ENCODE results near the gene NFE2L2. TPM values are rescaled to one million over a fixed set of nuclear protein-coding genes. Genes with fewer than 3 reads are reported as not detected.

The NFE2L2 gene
- total and polyA plus RNA-seq, 2 donors (not counting 3 experiments of a cell fraction or from before 2014, with no cell fraction given), result 57.1 to 66.2 TPM

DNA sequence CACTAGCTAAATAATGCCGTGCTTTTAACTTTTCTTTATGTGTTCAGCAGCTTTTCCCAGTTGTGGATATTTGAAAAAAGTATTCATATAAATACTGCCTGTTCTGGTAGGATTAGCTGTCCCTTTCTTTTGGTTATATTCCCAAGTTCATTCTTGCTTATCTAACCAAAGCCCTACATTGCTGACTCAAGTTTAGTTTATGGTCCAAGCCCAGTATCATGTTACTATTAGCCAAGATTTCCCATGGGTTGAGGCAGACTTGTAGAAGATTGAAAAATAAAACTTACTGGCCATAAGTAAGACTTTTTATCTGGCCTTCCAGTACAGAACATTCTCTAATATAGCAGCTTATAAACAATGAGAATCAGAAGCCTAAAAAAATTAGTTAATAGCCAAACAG, 49.7 kb upstream of the NFE2L2 start:
- DNase-seq (ENCODE audit: low read depth, low spot score), result no peak
- Histone ChIP-seq H3K9me1 (replicated peaks; ENCODE audit: control insufficient read depth, extremely low read depth, insufficient read depth, low read length) (no peaks in the 10 kb centered on the region), H3K4me3 (replicated peaks in 1 of 3; ENCODE audit: insufficient read depth in 1 of 3, low read depth in 1 of 3, low read length in 3 of 3) (no peak overlapping the region), H3K4me1 (ENCODE audit: control insufficient read depth, extremely low read depth, insufficient read depth, low read length) (no peaks in the 10 kb centered on the region), H3K27me3 (ENCODE audit: control insufficient read depth in 2 of 2, insufficient read depth in 2 of 2, low read length in 2 of 2) (no peaks in the 10 kb centered on the region), H3K9ac (replicated peaks; ENCODE audit: extremely low read depth, insufficient read depth, low read length) (no peak overlapping the region), H2AFZ (ENCODE audit: low read depth, low read length) (no peak overlapping the region), H3K9me3 (replicated peaks; ENCODE audit: control insufficient read depth, insufficient read depth, low read length) (no peaks in the 10 kb centered on the region), H3K27ac (ENCODE audit: insufficient read depth, low read depth, low read length) (no peak overlapping the region), H3K4me2 (ENCODE audit: insufficient read depth, low read length) (no peak overlapping the region), H3K36me3 (ENCODE audit: control insufficient read depth in 2 of 2, extremely low read depth in 1 of 2, insufficient read depth in 2 of 2, low read length in 2 of 2) (no peaks in the 10 kb centered on the region), H4K20me1 (replicated peaks; ENCODE audit: control insufficient read depth, extremely low read depth, insufficient read depth, low read length) (no peaks in the 10 kb centered on the region), H3K79me2 (ENCODE audit: control insufficient read depth, insufficient read depth, low read length) (no peaks in the 10 kb centered on the region)
- ChIA-PET CTCF (interaction anchor here (1.4 to 3.4 kb wide), 3 partner anchors 19 to 500 kb away, joined by 3 to 10 read pairs (median 4); no protein-coding TSS in a partner anchor), POLR2A (no interaction called here)
- intact Hi-C loops (cut with micrococcal nuclease) (no loop called here), dilution Hi-C loops (cut with MboI; ENCODE audit: extremely low pct_ligation_motif_present, low sequenced_read_pairs) (no loop called here)
- TF ChIP-seq FOS (IDR thresholded peaks at IDR 0.05; ENCODE audit: borderline replicate concordance, insufficient read depth, low read length) (no peak), JUN (IDR thresholded peaks at IDR 0.05; ENCODE audit: borderline replicate concordance, insufficient read depth, insufficient read length, low read depth) (no peak), POLR2A (IDR thresholded peaks at IDR 0.05; ENCODE audit: low read depth, low read length) (no peak), GATA2 (IDR thresholded peaks at IDR 0.05; ENCODE audit: insufficient read depth, insufficient read length, low read depth, low read length) (no peak), MYC (IDR thresholded peaks at IDR 0.05; ENCODE audit: low read depth, low read length) (no peak), EZH2 (IDR thresholded peaks at IDR 0.05; ENCODE audit: borderline replicate concordance, low read depth, low read length, severe bottlenecking) (no peak), MAX (IDR thresholded peaks at IDR 0.05; ENCODE audit: insufficient read depth, insufficient read length) (no peak), POLR2AphosphoS5 (IDR thresholded peaks at IDR 0.05; ENCODE audit: insufficient read depth, low read depth, low read length) (no peak)
- TF ChIP-seq, protein P1, sequence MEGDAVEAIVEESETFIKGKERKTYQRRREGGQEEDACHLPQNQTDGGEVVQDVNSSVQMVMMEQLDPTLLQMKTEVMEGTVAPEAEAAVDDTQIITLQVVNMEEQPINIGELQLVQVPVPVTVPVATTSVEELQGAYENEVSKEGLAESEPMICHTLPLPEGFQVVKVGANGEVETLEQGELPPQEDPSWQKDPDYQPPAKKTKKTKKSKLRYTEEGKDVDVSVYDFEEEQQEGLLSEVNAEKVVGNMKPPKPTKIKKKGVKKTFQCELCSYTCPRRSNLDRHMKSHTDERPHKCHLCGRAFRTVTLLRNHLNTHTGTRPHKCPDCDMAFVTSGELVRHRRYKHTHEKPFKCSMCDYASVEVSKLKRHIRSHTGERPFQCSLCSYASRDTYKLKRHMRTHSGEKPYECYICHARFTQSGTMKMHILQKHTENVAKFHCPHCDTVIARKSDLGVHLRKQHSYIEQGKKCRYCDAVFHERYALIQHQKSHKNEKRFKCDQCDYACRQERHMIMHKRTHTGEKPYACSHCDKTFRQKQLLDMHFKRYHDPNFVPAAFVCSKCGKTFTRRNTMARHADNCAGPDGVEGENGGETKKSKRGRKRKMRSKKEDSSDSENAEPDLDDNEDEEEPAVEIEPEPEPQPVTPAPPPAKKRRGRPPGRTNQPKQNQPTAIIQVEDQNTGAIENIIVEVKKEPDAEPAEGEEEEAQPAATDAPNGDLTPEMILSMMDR (IDR thresholded peaks at IDR 0.05; ENCODE audit: extremely low read depth in 1 of 2, insufficient read depth in 1 of 2, low read depth in 1 of 2, low read length in 2 of 2), result no peak
- no peak for FAIRE-seq
- BruUV-seq (replicated peaks), result no TSS peak
